Upper lobe of right lung (tissue), 1 donor: ENCODE measurements around the gene MYL4. TPM values are rescaled to one million over a fixed set of nuclear protein-coding genes. Genes with fewer than 3 reads are reported as not detected.

Experiments
- ATAC-seq: fragments of 200-7000 bp; cut with Tn5 transposase; one replicate; pipeline ENCODE4 v1.9.1; 2020; ENCODE audit warnings: mild to moderate bottlenecking, moderate library complexity
- DNase-seq: peaks from one replicate; pipeline ENCODE4 v3.0.0-alpha.2; 2020
- H3K27ac ChIP-seq: fragments of 200-600 bp; one replicate; pipeline ENCODE4 v1.8.0; 2022
- H3K27me3 ChIP-seq: fragments of 200-600 bp; one replicate; pipeline ENCODE4 v1.8.0; 2022; ENCODE audit warnings: mild to moderate bottlenecking
- H3K36me3 ChIP-seq: fragments of 200-600 bp; one replicate; pipeline ENCODE4 v1.8.0; 2022
- H3K4me1 ChIP-seq: fragments of 200-600 bp; one replicate; pipeline ENCODE4 v1.8.0; 2022
- H3K4me3 ChIP-seq: fragments of 200-600 bp; one replicate; pipeline ENCODE4 v1.8.0; 2022; ENCODE audit warnings: mild to moderate bottlenecking
- H3K9me3 ChIP-seq: fragments of 200-600 bp; one replicate; pipeline ENCODE4 v1.8.0; 2022
- CTCF ChIP-seq: fragments of 200-600 bp; IDR thresholded peaks from one replicate; pipeline ENCODE4 v1.8.0; 2022; ENCODE audit warnings: antibody characterized with exemption
- intact Hi-C: fragments of 100-400 bp; cut with DNase I; formaldehyde crosslinking; loops from one replicate; pipeline ENCODE4 v1.11.0; 2022
- total RNA-seq: library from RNA; stranded (reverse); fragmentation: NEBNext Ultra II Directional; extraction: Animal tissue kit (Norgen Biotek cat#: 25700); gene quantifications from one replicate; pipeline ENCODE4 v1.2.1, GENCODE V29; 2021
- donor health status: DM: no; HTN: yes; CAD: no; lungs with severe emphysema.

MYL4 gene
- total RNA-seq, 1 donor from 2014 or later: 2.2 TPM

GRCh38 chr17:47229535-47230443 is 20.6 kb downstream of the MYL4 start:
- no peaks in the 10 kb centered on the region for H3K27me3 ChIP-seq
- peak; percentile 97 for TF ChIP-seq CTCF
- H3K27ac ChIP-seq: no peak overlapping the region
- DNase-seq (peak; percentile 83), ATAC-seq (peak; percentile 96)
- H3K4me1 ChIP-seq: peaks cover 18% of the 10 kb centered on the region
- H3K4me3 ChIP-seq: no peak overlapping the region
- no peaks in the 10 kb centered on the region for H3K36me3 ChIP-seq
- no peaks in the 10 kb centered on the region for H3K9me3 ChIP-seq
- intact Hi-C loops: loop anchor here (10.0 kb wide), 1 partner anchor 85 kb away; no protein-coding TSS in a partner anchor

GRCh38 chr17:47230864-47231263 is 21.7 kb downstream of the MYL4 start:
- DNase-seq: no peak
- Histone ChIP-seq H3K27me3 (no peaks in the 10 kb centered on the region), H3K36me3 (no peaks in the 10 kb centered on the region), H3K9me3 (no peaks in the 10 kb centered on the region), H3K27ac (no peak overlapping the region), H3K4me3 (no peak overlapping the region), H3K4me1 (peaks cover 9% of the 10 kb centered on the region)
- ATAC-seq: no peak
- intact Hi-C loops: loop anchor here (10.0 kb wide), 1 partner anchor 84 kb away; no protein-coding TSS in a partner anchor
- TF ChIP-seq CTCF: no peak

- Histone ChIP-seq H3K9me3 (no peaks in the 10 kb centered on the region), H3K36me3 (no peaks in the 10 kb centered on the region), H3K4me3 (no peak overlapping the region), H3K4me1 (peaks cover 4% of the 10 kb centered on the region), H3K27ac (no peak overlapping the region), H3K27me3 (no peaks in the 10 kb centered on the region)
- no peak for TF ChIP-seq CTCF
- no peak for ATAC-seq
- intact Hi-C loops: loop anchor here (10.0 kb wide), 1 partner anchor 83 kb away; no protein-coding TSS in a partner anchor
- no peak for DNase-seq
Observed at GRCh38 chr17:47231334-47231733, 22.2 kb downstream of the MYL4 start.

GRCh38 chr17:47231866-47232265 is 22.7 kb downstream of the MYL4 start:
- DNase-seq (no peak), ATAC-seq (no peak)
- Histone ChIP-seq H3K27me3 (no peaks in the 10 kb centered on the region), H3K4me1 (peaks cover 4% of the 10 kb centered on the region), H3K27ac (no peak overlapping the region), H3K36me3 (no peaks in the 10 kb centered on the region), H3K4me3 (no peak overlapping the region), H3K9me3 (no peaks in the 10 kb centered on the region)
- intact Hi-C loops: loop anchor here (10.0 kb wide), 1 partner anchor 83 kb away; no protein-coding TSS in a partner anchor
- no peak for TF ChIP-seq CTCF

- no peak overlapping the region for H3K27ac ChIP-seq
- no peaks in the 10 kb centered on the region for H3K27me3 ChIP-seq
- no peaks in the 10 kb centered on the region for H3K36me3 ChIP-seq
- peaks cover 4% of the 10 kb centered on the region for H3K4me1 ChIP-seq
- no peak for DNase-seq
- H3K4me3 ChIP-seq: no peak overlapping the region
- intact Hi-C loops: loop anchor here (10.0 kb wide), 1 partner anchor 82 kb away; no protein-coding TSS in a partner anchor
- no peak for ATAC-seq
- no peak for TF ChIP-seq CTCF
- H3K9me3 ChIP-seq: no peaks in the 10 kb centered on the region
Observed at GRCh38 chr17:47232465-47232864, 23.3 kb downstream of the MYL4 start.
